Thyroid gland (tissue), 4 donors: ENCODE results near the gene THBD.

Experiments used
- CTCF ChIP-seq, 6 experiments: fragments of 200-600 bp in 3 of 6; fragments of 450-650 bp in 3 of 6; sonication (generic) in 3 of 6; IDR thresholded peaks; one replicate each; pipeline ENCODE4 v1.5.1; 2016 to 2019; ENCODE audit warnings: antibody characterized with exemption in 6 of 6, mild to moderate bottlenecking in 2 of 6, inconsistent platforms in 1 of 6, moderate library complexity in 1 of 6
- POLR2A ChIP-seq, 2 donors: fragments of 450-650 bp; IDR thresholded peaks; one replicate each; pipeline ENCODE4 v1.6.1; 2017; ENCODE audit warnings: antibody characterized with exemption in 2 of 2, mild to moderate bottlenecking in 2 of 2, moderate library complexity in 1 of 2

- TF ChIP-seq CTCF (IDR thresholded peaks at IDR 0.05) (no peak), POLR2A (IDR thresholded peaks at IDR 0.05) (no peak)
Observed at GRCh38 chr20:23062632-23063031, 13.2 kb upstream of the THBD start.
